C4-2B (cell line): ENCODE results near the gene PHACTR1.
"Not testable (repeated sequence)": the region's sequence is repeated elsewhere in the genome, so short reads cannot be mapped to it uniquely, and the experiment has no call there.

ENCODE experiments used
- H3K27ac ChIP-seq: fragments of 450-650 bp; 2 replicates; pipeline ENCODE4 v1.5.1; 2017
- CTCF ChIP-seq: fragments of 450-650 bp; conservative IDR thresholded peaks from 2 replicates; pipeline ENCODE4 v1.5.1; 2017; ENCODE audit warnings: mild to moderate bottlenecking
- ZFX ChIP-seq: fragments of 450-650 bp; IDR thresholded peaks from 2 replicates; pipeline ENCODE4 v1.6.1; 2017

The PHACTR1 gene

GRCh38 chr6:12935637-12936036 lies 219.1 kb downstream of the PHACTR1 start:
- TF ChIP-seq CTCF = no peak
- TF ChIP-seq ZFX = no peak
- H3K27ac ChIP-seq = no peak overlapping the region

- TF ChIP-seq CTCF (no peak), ZFX (no peak)
Observed at GRCh38 chr6:12937971-12938370, 221.4 kb downstream of the PHACTR1 start.

GRCh38 chr6:12939314-12939713 lies 222.7 kb downstream of the PHACTR1 start:
- no peak for TF ChIP-seq CTCF
- no peak overlapping the region for H3K27ac ChIP-seq

More at GRCh38 chr6:12937971-12938370, 221.4 kb downstream of the PHACTR1 start:
- no peak overlapping the region for H3K27ac ChIP-seq

GRCh38 chr6:12941422-12941821 lies 224.9 kb downstream of the PHACTR1 start:
- no peak overlapping the region for H3K27ac ChIP-seq
- TF ChIP-seq ZFX (no peak), CTCF (no peak)

- TF ChIP-seq ZFX (no peak), CTCF (no peak)
- H3K27ac ChIP-seq = no peak overlapping the region
Observed at GRCh38 chr6:12943549-12943948, 227.0 kb downstream of the PHACTR1 start.

- TF ChIP-seq ZFX (no peak), CTCF (no peak)
- no peak overlapping the region for H3K27ac ChIP-seq
Observed at GRCh38 chr6:12944001-12944400, 227.4 kb downstream of the PHACTR1 start.

GRCh38 chr6:12944528-12944927 lies 228.0 kb downstream of the PHACTR1 start:
- not testable (repeated sequence) for H3K27ac ChIP-seq

GRCh38 chr6:12947151-12947871 lies 230.7 kb downstream of the PHACTR1 start:
- no peak for TF ChIP-seq ZFX
- no peak for TF ChIP-seq CTCF
- H3K27ac ChIP-seq = no peak overlapping the region
